NB4 (cell line): ENCODE results near the gene CXCL17.
A peak's percentile ranks its signal among the peaks of the same experiment; 100 is the strongest.

Source experiments
- DNase-seq: peaks from one replicate; pipeline ENCODE4 v3.0.0; 2010; ENCODE audit warnings: low read depth
- H3K4me3 ChIP-seq: one replicate; pipeline ENCODE4 v1.5.1; 2011; ENCODE audit warnings: mild to moderate bottlenecking, low read depth, low read length, moderate library complexity
- CTCF ChIP-seq: IDR thresholded peaks from one replicate; pipeline ENCODE4 v1.5.1; 2012; ENCODE audit warnings: low read depth, low read length
- MAX ChIP-seq: IDR thresholded peaks from 2 replicates; pipeline ENCODE4 v1.6.1; 2011; ENCODE audit warnings: low read depth, low read length
- MYC ChIP-seq: IDR thresholded peaks from 2 replicates; pipeline ENCODE4 v1.6.1; 2011; ENCODE audit warnings: low read depth, low read length
- POLR2A ChIP-seq: IDR thresholded peaks from 2 replicates; pipeline ENCODE4 v1.6.1; 2011; ENCODE audit warnings: mild to moderate bottlenecking; ENCODE audit not compliant: insufficient read length; ENCODE audit errors: extremely low read depth

CXCL17 gene

GRCh38 chr19:42420055-42420544, 22.6 kb downstream of the CXCL17 start:
- TF ChIP-seq POLR2A (no peak), CTCF (peak; percentile 73), MYC (no peak), MAX (no peak)
- H3K4me3 ChIP-seq: no peak overlapping the region
- peak; percentile 58 for DNase-seq

- no peak for DNase-seq
- no peak for TF ChIP-seq POLR2A
- no peak for TF ChIP-seq CTCF
- TF ChIP-seq MYC: no peak
- TF ChIP-seq MAX: no peak
- H3K4me3 ChIP-seq: no peak overlapping the region
Measured at GRCh38 chr19:42419309-42419708, 23.4 kb downstream of the CXCL17 start.

GRCh38 chr19:42412661-42413076, 30.1 kb downstream of the CXCL17 start:
- DNase-seq: no peak
- no peak for TF ChIP-seq CTCF
- TF ChIP-seq MYC: no peak
- no peak for TF ChIP-seq POLR2A
- TF ChIP-seq MAX: no peak
- no peak overlapping the region for H3K4me3 ChIP-seq

- peak; percentile 13 for DNase-seq
- no peak for TF ChIP-seq MYC
- H3K4me3 ChIP-seq: no peak overlapping the region
Measured at GRCh38 chr19:42412227-42412626, 30.5 kb downstream of the CXCL17 start.

GRCh38 chr19:42411581-42412178, 31.1 kb downstream of the CXCL17 start:
- TF ChIP-seq MAX: no peak
- no peak for TF ChIP-seq POLR2A
- no peak for TF ChIP-seq CTCF
- TF ChIP-seq MYC: no peak
- no peak for DNase-seq
- no peak overlapping the region for H3K4me3 ChIP-seq

- TF ChIP-seq MYC (no peak), MAX (no peak), POLR2A (no peak), CTCF (no peak)
- no peak overlapping the region for H3K4me3 ChIP-seq
- no peak for DNase-seq
Measured at GRCh38 chr19:42410371-42410770, 32.4 kb downstream of the CXCL17 start.
